ENCODE results near the gene MYOG. TPM values are rescaled to one million over a fixed set of nuclear protein-coding genes. Genes with fewer than 3 reads are reported as not detected.

The MYOG gene
- total RNA-seq, 2 experiments from 2014 or later: not detected

Other genes starting within 250 kb of the MYOG start
- 10 to 100 TPM; 12.9 to 13.1 TPM for gene RABIF, start 196.9 kb downstream of the MYOG start, total RNA-seq
- gene KLHL12, start 158.8 kb downstream of the MYOG start, total RNA-seq: 10 to 100 TPM; 27.1 to 28.9 TPM
- 10 to 100 TPM; 72.6 to 78.1 TPM for gene ADIPOR1, start 127.7 kb downstream of the MYOG start, total RNA-seq
- 10 to 100 TPM; 19.2 to 20.2 TPM for gene CYB5R1, start 118.8 kb downstream of the MYOG start, total RNA-seq
- gene TMEM183A, start 78.6 kb downstream of the MYOG start, total RNA-seq: 10 to 100 TPM; 69.1 to 72.6 TPM
- 10 to 100 TPM; 28.9 to 29.3 TPM for gene PPFIA4, start 59.5 kb downstream of the MYOG start, total RNA-seq
- gene ADORA1, start 41.7 kb upstream of the MYOG start, total RNA-seq: under 1 TPM in 1 of 2 experiments, not detected in 1; 0.40 TPM
- gene MYBPH, start 89.8 kb upstream of the MYOG start, total RNA-seq: not detected
- not detected for gene CHI3L1, start 100.7 kb upstream of the MYOG start, total RNA-seq
- gene CHIT1, start 143.7 kb upstream of the MYOG start, total RNA-seq: under 1 TPM; 0.15 to 0.55 TPM
- 100 to 1,000 TPM; 116 TPM for gene BTG2, start 219.5 kb upstream of the MYOG start, total RNA-seq